T-cell (primary cell): ENCODE results near the gene AGTRAP. TPM values are rescaled to one million over a fixed set of nuclear protein-coding genes. Genes with fewer than 3 reads are reported as not detected.
A peak's percentile ranks its signal among the peaks of the same experiment; 100 is the strongest.

Source experiments
- ATAC-seq, 4 experiments: fragments of 200-7000 bp in 3 of 4; fragments of 150-1000 bp in 1 of 4; cut with Tn5 transposase; replicated peaks in 1 of 4; 1 replicate in 3 of 4; 2 replicates in 1 of 4; pipeline ENCODE4 v1.10.0; 2021; ENCODE audit warnings: moderate library complexity in 3 of 4, mild to moderate bottlenecking in 2 of 4, moderate number of reproducible peaks in 1 of 4
- CTCF ChIA-PET, 2 donors: fragments of 300-600 bp; sonication (Branson Sonifier 250); formaldehyde crosslinking; loops; one replicate each; lab custom pipeline; 2022; ENCODE audit warnings: antibody characterized with exemption in 2 of 2; lab: Charles Lee
- POLR2A ChIA-PET, 2 donors: fragments of 300-600 bp; sonication (Branson Sonifier 250); formaldehyde crosslinking; loops; one replicate each; lab custom pipeline; 2022; ENCODE audit warnings: antibody characterized with exemption in 2 of 2; lab: Charles Lee
- DNase-seq, 35 experiments: peaks; one replicate each; pipeline versions ENCODE4 v3.0.0 to v3.0.0-alpha.2; 2013 to 2023
- H3K27ac ChIP-seq: one replicate; pipeline ENCODE4 v1.5.1; 2013; ENCODE audit warnings: low read length
- H3K27me3 ChIP-seq, 2 experiments: replicated peaks in 1 of 2; 1 replicate in 1 of 2; 2 replicates in 1 of 2; pipeline versions ENCODE4 v1.6.1 to v1.7.0; 2013; ENCODE audit warnings: low read length in 1 of 2, mixed read lengths in 1 of 2; ENCODE audit not compliant: control insufficient read depth in 2 of 2, insufficient read depth in 2 of 2; ENCODE audit errors: extremely low read depth in 1 of 2
- H3K36me3 ChIP-seq, 2 donors: 1 replicate in 1 of 2; 2 replicates in 1 of 2; pipeline versions ENCODE4 v1.6.1 to v1.7.0; 2013; ENCODE audit warnings: low read length in 1 of 2; ENCODE audit not compliant: control insufficient read depth in 2 of 2, insufficient read depth in 1 of 2; ENCODE audit errors: extremely low read depth in 1 of 2
- H3K4me1 ChIP-seq, 2 experiments: 1 replicate in 1 of 2; 2 replicates in 1 of 2; pipeline versions ENCODE4 v1.6.1 to v1.7.0; 2013; ENCODE audit warnings: low read length in 2 of 2, mixed read lengths in 1 of 2; ENCODE audit not compliant: insufficient read depth in 2 of 2, control insufficient read depth in 1 of 2; ENCODE audit errors: extremely low read depth in 1 of 2
- H3K4me3 ChIP-seq, 2 donors: 1 replicate in 1 of 2; 2 replicates in 1 of 2; pipeline versions ENCODE4 v1.5.1 to v1.7.0; 2013; ENCODE audit warnings: mild to moderate bottlenecking in 2 of 2, low read length in 1 of 2, moderate library complexity in 1 of 2; ENCODE audit not compliant: control insufficient read depth in 1 of 2; ENCODE audit errors: extremely low read depth in 1 of 2
- H3K9me3 ChIP-seq: 2 replicates; pipeline ENCODE4 v1.7.0; 2013
- H3K27ac Mint-ChIP-seq, 2 donors: one replicate each; pipeline ENCODE4 v1.8.0; 2020 to 2021; ENCODE audit warnings: mild to moderate bottlenecking in 2 of 2, mixed read lengths in 2 of 2
- H3K27me3 Mint-ChIP-seq, 2 donors: one replicate each; pipeline ENCODE4 v1.8.0; 2021 to 2022; ENCODE audit warnings: mixed read lengths in 2 of 2
- H3K36me3 Mint-ChIP-seq: one replicate; pipeline ENCODE4 v1.8.0; 2021; ENCODE audit warnings: mixed read lengths
- H3K4me1 Mint-ChIP-seq, 3 donors: one replicate each; pipeline ENCODE4 v1.8.0; 2020 to 2022; ENCODE audit warnings: mixed read lengths in 3 of 3, mild to moderate bottlenecking in 1 of 3
- H3K4me3 Mint-ChIP-seq, 3 donors: one replicate each; pipeline ENCODE4 v1.8.0; 2020 to 2022; ENCODE audit warnings: mild to moderate bottlenecking in 3 of 3, mixed read lengths in 3 of 3, moderate library complexity in 3 of 3
- H3K9me3 Mint-ChIP-seq, 3 donors: one replicate each; pipeline ENCODE4 v1.8.0; 2020 to 2022; ENCODE audit warnings: mixed read lengths in 3 of 3
- WGBS: methylation state at CpG from one replicate; pipeline ENCODE4 v1.1.5; 2013; ENCODE audit warnings: missing lambda C conversion rate; ENCODE audit not compliant: insufficient coverage; 5-methylcytosine and 5-hydroxymethylcytosine counted together
- total RNA-seq, 35 experiments: library from RNA in 6 of 35; stranded (reverse) in 6 of 35; fragments of 120-200 nt in 1 of 35; gene quantifications; one replicate each; pipeline versions ENCODE4 v1.2.1 to v1.2.4 and lab custom pipeline; 2013 to 2026

The AGTRAP gene
- total RNA-seq, 5 donors from 2014 or later (not counting 1 experiment from before 2014, with no cell fraction given) = 15.8 to 30.4 (median 19.5) TPM

DNA sequence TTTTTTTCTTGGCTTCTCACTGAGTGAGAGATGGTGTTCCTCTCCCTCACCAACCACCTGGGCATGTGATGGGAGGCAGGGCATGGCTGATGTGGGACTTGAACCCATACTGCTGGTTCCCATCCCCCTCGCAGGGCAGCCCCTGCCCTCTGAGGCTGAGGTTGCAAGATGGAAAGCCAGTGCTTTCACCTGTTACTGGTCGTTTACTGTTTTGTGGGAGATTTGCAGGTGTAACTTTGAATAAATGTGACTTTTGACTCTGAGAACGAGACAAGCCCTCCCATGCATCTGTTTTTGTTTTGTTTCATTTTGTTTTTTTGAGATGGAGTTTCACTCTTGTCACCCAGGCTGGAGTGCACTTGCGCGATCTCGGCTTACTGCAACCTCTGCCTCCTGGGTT is 47.6 kb downstream of the AGTRAP start:
- Mint-ChIP-seq H3K27ac (no peak overlapping the region), H3K9me3 (no peaks in the 10 kb centered on the region), H3K4me1 (peaks cover 0 to 9% (median 9%) of the 10 kb centered on the region in 3 donors), H3K4me3 (peak overlapping the region in 1 of 3 donors; percentile 42), H3K27me3 (no peaks in the 10 kb centered on the region), H3K36me3 (no peaks in the 10 kb centered on the region)
- POLR2A ChIA-PET = interaction anchor here in 1 of 2 donors (0.6 kb wide), 1 partner anchor 1602 kb away, joined by 10 read pairs; no protein-coding TSS in a partner anchor
- DNase-seq = no peak
- Histone ChIP-seq H3K27ac (no peak overlapping the region), H3K9me3 (no peaks in the 10 kb centered on the region), H3K4me1 (peaks cover 0 to 13% of the 10 kb centered on the region in 2 experiments), H3K27me3 (no peaks in the 10 kb centered on the region), H3K4me3 (no peak overlapping the region), H3K36me3 (no peaks in the 10 kb centered on the region)
- WGBS = 85% methylated on average over 4 of the region's 6 CpGs
- no peak for ATAC-seq
- CTCF ChIA-PET = no interaction called here

DNA sequence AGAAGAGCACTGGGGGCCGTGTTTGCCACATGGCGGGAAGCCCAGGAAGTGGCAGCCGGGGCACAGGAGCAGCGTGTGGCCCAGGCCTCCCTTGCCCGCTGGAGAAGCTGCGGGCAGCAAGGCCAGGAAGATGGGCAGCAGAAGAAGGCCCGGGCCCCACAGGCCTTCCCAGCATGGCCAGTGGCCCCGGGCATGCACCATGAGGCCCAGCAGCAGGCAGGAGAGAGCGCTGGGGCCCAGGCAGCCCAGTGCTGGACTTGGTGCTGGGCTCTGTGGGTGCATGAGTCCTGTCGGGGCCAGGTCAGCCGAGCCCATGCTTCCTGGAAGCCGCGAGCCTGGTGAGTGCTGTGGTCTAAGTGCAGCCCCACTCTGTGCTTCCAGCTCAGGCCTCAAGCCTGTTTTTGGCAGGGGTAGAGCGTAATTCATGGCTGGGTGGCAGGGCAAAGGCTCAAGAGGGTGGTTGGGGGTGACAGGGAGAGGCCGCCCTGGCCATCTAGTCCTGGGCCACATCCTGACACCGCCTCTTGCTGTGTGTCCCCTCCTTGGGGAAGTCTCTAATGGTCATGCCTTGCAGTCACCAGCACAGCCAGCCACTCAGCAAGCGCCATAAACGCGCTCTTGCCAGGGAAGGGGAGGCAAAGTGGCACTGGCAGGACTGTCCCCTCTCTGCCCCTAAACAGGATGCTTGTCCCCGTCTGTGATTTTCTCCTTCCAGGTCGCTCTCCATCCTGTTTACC is 48.5 kb downstream of the AGTRAP start:
- ATAC-seq (peak in 2 of 4 experiments; percentile 4 to 6), DNase-seq (no peak)
- H3K27me3 ChIP-seq = no peaks in the 10 kb centered on the region
- POLR2A ChIA-PET = interaction anchor here in 1 of 2 donors (0.6 kb wide), 1 partner anchor 1603 kb away, joined by 10 read pairs; no protein-coding TSS in a partner anchor
- H3K4me3 ChIP-seq = peak overlapping the region; percentile 27 to 36
- Mint-ChIP-seq H3K4me1 (peaks cover 0 to 9% (median 9%) of the 10 kb centered on the region in 3 donors), H3K27me3 (no peaks in the 10 kb centered on the region), H3K27ac (no peak overlapping the region), H3K36me3 (no peaks in the 10 kb centered on the region), H3K9me3 (no peaks in the 10 kb centered on the region), H3K4me3 (peak overlapping the region in 1 of 3 donors; percentile 48)
- no peak overlapping the region for H3K27ac ChIP-seq
- H3K4me1 ChIP-seq = peaks cover 0 to 13% of the 10 kb centered on the region in 2 experiments
- CTCF ChIA-PET = no interaction called here
- WGBS = 75% methylated on average over 18 of the region's 21 CpGs
- H3K9me3 ChIP-seq = no peaks in the 10 kb centered on the region
- H3K36me3 ChIP-seq = no peaks in the 10 kb centered on the region

DNA sequence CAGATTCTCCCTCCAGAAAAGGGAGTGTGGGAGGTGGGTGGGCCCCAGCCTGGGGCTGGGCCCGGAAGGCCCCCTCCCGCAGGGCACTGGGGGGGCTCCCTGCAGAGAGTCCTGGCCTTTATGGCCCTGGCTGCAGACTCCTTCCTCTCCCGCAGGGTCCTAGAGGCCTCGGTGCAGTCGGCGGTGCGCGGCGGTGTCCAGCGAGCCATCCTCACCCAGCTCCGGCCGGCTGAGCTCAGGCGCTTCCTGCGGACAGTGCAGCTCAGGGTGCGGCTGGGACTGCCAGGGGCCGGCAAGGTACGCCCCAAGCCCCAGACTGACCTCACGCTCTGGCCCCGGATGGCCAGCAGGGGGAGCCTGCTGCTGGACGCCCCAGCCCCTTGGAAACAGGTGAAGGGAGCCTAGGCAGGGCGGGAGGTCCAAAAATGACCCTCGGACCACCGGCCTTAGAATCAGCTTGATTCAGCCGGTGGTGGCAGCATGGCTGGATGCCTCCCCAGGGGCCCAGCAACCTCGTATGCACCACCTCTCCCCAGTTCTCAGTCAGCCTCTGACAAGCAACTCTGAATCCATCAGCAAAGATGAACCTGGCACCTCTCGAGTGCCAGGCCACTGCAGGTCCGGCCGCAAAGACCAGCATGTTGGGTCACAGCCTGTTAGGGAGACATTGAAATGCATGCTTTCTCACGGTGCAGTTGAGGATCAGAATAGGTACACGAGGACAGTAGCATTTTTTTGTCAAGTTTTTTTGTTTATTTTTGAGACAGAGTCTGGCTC is 49.2 kb downstream of the AGTRAP start:
- ATAC-seq (peak; percentile 49 to 69 (median 56)), DNase-seq (peak in 18 of 35 experiments; percentile 8 to 53 (median 27))
- peaks cover 0 to 4% of the 10 kb centered on the region in 2 donors for H3K36me3 ChIP-seq
- H3K4me3 Mint-ChIP-seq = peak overlapping the region; percentile 28 to 63 (median 48)
- H3K9me3 ChIP-seq = no peaks in the 10 kb centered on the region
- no peaks in the 10 kb centered on the region for H3K9me3 Mint-ChIP-seq
- no peaks in the 10 kb centered on the region for H3K27me3 Mint-ChIP-seq
- H3K27ac Mint-ChIP-seq = no peak overlapping the region
- H3K4me3 ChIP-seq = peak overlapping the region; percentile 27 to 36
- no peaks in the 10 kb centered on the region for H3K27me3 ChIP-seq
- ChIA-PET POLR2A (no interaction called here), CTCF (no interaction called here)
- H3K4me1 ChIP-seq = peaks cover 0 to 13% of the 10 kb centered on the region in 2 experiments
- H3K27ac ChIP-seq = no peak overlapping the region
- 14% methylated on average over 27 of the region's 30 CpGs for WGBS
- peaks cover 0 to 9% (median 9%) of the 10 kb centered on the region in 3 donors for H3K4me1 Mint-ChIP-seq
- H3K36me3 Mint-ChIP-seq = no peaks in the 10 kb centered on the region

DNA sequence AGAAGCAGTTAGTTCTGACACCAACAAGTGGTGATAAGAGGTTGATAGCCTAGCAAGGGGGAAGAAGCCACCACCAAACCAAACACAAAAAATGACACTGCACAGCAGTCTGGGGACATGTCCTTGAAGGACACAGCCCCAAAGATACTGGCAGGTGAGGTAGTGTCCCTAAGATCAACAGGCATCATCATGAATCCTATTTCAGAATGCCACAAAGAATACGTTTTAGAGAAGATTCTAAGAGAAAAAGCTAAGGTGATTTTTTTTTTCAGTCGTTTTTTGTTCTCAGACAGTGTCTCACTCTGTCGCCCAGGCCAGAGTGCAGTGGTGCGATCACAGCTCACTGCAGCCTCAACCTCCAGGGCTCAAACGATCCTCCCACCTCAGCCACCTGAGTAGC is 50.2 kb downstream of the AGTRAP start:
- POLR2A ChIA-PET = no interaction called here
- H3K27ac Mint-ChIP-seq = no peak overlapping the region
- Histone ChIP-seq H3K27me3 (no peaks in the 10 kb centered on the region), H3K36me3 (peaks cover 0 to 7% of the 10 kb centered on the region in 2 donors), H3K4me3 (no peak overlapping the region), H3K27ac (no peak overlapping the region), H3K4me1 (peaks cover 0 to 13% of the 10 kb centered on the region in 2 experiments), H3K9me3 (no peaks in the 10 kb centered on the region)
- no CpG with 5 or more reads among the region's 5 CpGs for WGBS
- H3K4me1 Mint-ChIP-seq = peaks cover 0 to 9% (median 9%) of the 10 kb centered on the region in 3 donors
- no peak for DNase-seq
- no peaks in the 10 kb centered on the region for H3K9me3 Mint-ChIP-seq
- CTCF ChIA-PET = interaction anchor here in 1 of 2 donors (0.6 kb wide), 1 partner anchor 251 kb away, joined by 3 read pairs; no protein-coding TSS in a partner anchor
- no peak overlapping the region for H3K4me3 Mint-ChIP-seq
- ATAC-seq = no peak
- no peaks in the 10 kb centered on the region for H3K27me3 Mint-ChIP-seq
- H3K36me3 Mint-ChIP-seq = peaks cover 4% of the 10 kb centered on the region

DNA sequence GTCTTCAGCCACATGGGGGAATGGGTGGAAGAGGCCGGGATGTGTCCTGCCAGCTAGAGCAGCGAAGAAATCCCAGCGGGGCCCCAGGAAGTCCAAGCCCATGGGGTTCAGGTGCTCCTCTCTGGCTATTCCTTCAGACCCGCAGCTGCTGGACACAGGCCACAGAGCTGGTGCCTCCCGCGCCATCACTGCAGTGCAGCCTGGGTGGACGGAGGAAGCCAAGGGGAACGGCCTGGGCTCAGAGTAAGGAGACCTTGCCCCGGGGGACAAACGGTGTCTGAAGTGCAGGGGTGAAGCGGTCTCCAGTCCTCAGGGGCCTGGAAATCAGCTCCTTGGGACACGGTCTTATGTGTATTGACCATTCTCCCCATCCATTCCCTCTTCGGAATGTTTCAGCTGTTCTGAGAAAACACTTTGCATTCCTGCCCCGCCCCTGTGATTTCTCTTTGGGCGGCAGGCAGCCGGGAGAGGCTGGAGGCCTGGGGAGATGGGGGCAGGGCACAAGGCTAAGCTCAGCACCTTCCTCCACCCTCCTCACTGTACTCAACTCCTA is 51.4 kb downstream of the AGTRAP start:
- H3K27me3 ChIP-seq = no peaks in the 10 kb centered on the region
- H3K4me3 ChIP-seq = no peak overlapping the region
- H3K27ac ChIP-seq = no peak overlapping the region
- H3K27me3 Mint-ChIP-seq = no peaks in the 10 kb centered on the region
- no peak for DNase-seq
- H3K36me3 ChIP-seq = peaks cover 0 to 17% of the 10 kb centered on the region in 2 donors
- H3K4me1 ChIP-seq = peaks cover 0 to 13% of the 10 kb centered on the region in 2 experiments
- no peak overlapping the region for H3K27ac Mint-ChIP-seq
- ATAC-seq = no peak
- 79% methylated on average over 10 of the region's 16 CpGs for WGBS
- H3K9me3 Mint-ChIP-seq = no peaks in the 10 kb centered on the region
- no peaks in the 10 kb centered on the region for H3K9me3 ChIP-seq
- H3K4me3 Mint-ChIP-seq = no peak overlapping the region
- H3K36me3 Mint-ChIP-seq = peaks cover 13% of the 10 kb centered on the region
- ChIA-PET CTCF (interaction anchor here in 1 of 2 donors (0.5 to 0.6 kb wide), 2 partner anchors 120 to 775 kb away, joined by 3 to 8 read pairs; partner anchors contain the start of gene TARDBP), POLR2A (interaction anchor here in 1 of 2 donors (0.7 kb wide), 1 partner anchor 80 kb away, joined by 3 read pairs; no protein-coding TSS in a partner anchor)
- peaks cover 0 to 9% (median 9%) of the 10 kb centered on the region in 3 donors for H3K4me1 Mint-ChIP-seq
